WTC11 (cell line): ENCODE measurements around the gene DPP10. TPM values are rescaled to one million over a fixed set of nuclear protein-coding genes. Genes with fewer than 3 reads are reported as not detected.

ENCODE experiments used
- ATAC-seq: fragments of 200-7000 bp; cut with Tn5 transposase; 2 replicates; pipeline ENCODE4 v1.10.0; 2021; ENCODE audit warnings: mild to moderate bottlenecking, moderate library complexity
- CTCF ChIA-PET: fragments of 300-600 bp; sonication (Branson Sonifier 250); formaldehyde crosslinking; loops from one replicate; lab custom pipeline; 2021; ENCODE audit warnings: antibody characterized with exemption; lab: Charles Lee
- POLR2A ChIA-PET: fragments of 350-600 bp; sonication (Branson Sonifier 250); formaldehyde crosslinking; loops from one replicate; lab custom pipeline; 2021; ENCODE audit warnings: antibody characterized with exemption; lab: Charles Lee
- DNase-seq: peaks from one replicate; pipeline ENCODE4 v3.0.0; 2021; ENCODE audit warnings: low spot score
- H3K27ac Mint-ChIP-seq: 2 replicates; pipeline ENCODE4 v1.8.0; 2021; ENCODE audit warnings: mixed read lengths
- H3K27me3 Mint-ChIP-seq: 2 replicates; pipeline ENCODE4 v1.8.0; 2021; ENCODE audit warnings: low read depth, mild to moderate bottlenecking, moderate library complexity, mixed read lengths
- H3K36me3 Mint-ChIP-seq: 2 replicates; pipeline ENCODE4 v1.8.0; 2021; ENCODE audit warnings: mixed read lengths
- H3K4me1 Mint-ChIP-seq: 2 replicates; pipeline ENCODE4 v1.8.0; 2022; ENCODE audit warnings: mixed read lengths
- H3K4me3 Mint-ChIP-seq: 2 replicates; pipeline ENCODE4 v1.8.0; 2021; ENCODE audit warnings: mild to moderate bottlenecking, moderate library complexity, mixed read lengths
- H3K9me3 Mint-ChIP-seq: 2 replicates; pipeline ENCODE4 v1.8.0; 2021; ENCODE audit warnings: mixed read lengths
- ATF1 ChIP-seq: sonication (generic); formaldehyde crosslinking; IDR thresholded peaks from 2 replicates; pipeline ENCODE4 v1.8.1; 2023; ENCODE audit warnings: mild to moderate bottlenecking, moderate library complexity, missing genetic modification reagents
- CREB1 ChIP-seq: sonication (generic); formaldehyde crosslinking; IDR thresholded peaks from 2 replicates; pipeline ENCODE4 v1.8.0; 2023; ENCODE audit warnings: mild to moderate bottlenecking, missing genetic modification reagents
- CREM ChIP-seq: sonication (generic); formaldehyde crosslinking; IDR thresholded peaks from 2 replicates; pipeline ENCODE4 v1.8.1; 2022; ENCODE audit warnings: mild to moderate bottlenecking, missing genetic modification reagents, moderate library complexity
- E2F4 ChIP-seq: sonication (generic); formaldehyde crosslinking; IDR thresholded peaks from 2 replicates; pipeline ENCODE4 v1.8.1; 2022; ENCODE audit warnings: low read depth, mild to moderate bottlenecking, moderate library complexity, missing genetic modification reagents, borderline replicate concordance
- ERG ChIP-seq: fragments of 250-450 bp; sonication (Bioruptor Pico); IDR thresholded peaks from 2 replicates; pipeline ENCODE4 v1.8.0; 2021; ENCODE audit warnings: mild to moderate bottlenecking
- HMGA2 ChIP-seq: fragments of 250-450 bp; sonication (Bioruptor Pico); IDR thresholded peaks from 2 replicates; pipeline ENCODE4 v1.4.0; 2021; ENCODE audit warnings: mild to moderate bottlenecking, moderate library complexity
- KAT7 ChIP-seq: sonication (generic); formaldehyde crosslinking; IDR thresholded peaks from 2 replicates; pipeline ENCODE4 v1.8.1; 2023; ENCODE audit warnings: missing genetic modification reagents, mild to moderate bottlenecking, borderline replicate concordance
- OVOL2 ChIP-seq: fragments of 250-450 bp; sonication (Bioruptor Pico); IDR thresholded peaks from 2 replicates; pipeline ENCODE4 v1.9.0; 2021; ENCODE audit warnings: mild to moderate bottlenecking, borderline replicate concordance
- PRDM15 ChIP-seq: sonication (generic); formaldehyde crosslinking; IDR thresholded peaks from 2 replicates; pipeline ENCODE4 v1.8.0; 2022; ENCODE audit warnings: missing genetic modification reagents
- SMAD3 ChIP-seq: sonication (generic); formaldehyde crosslinking; IDR thresholded peaks from 2 replicates; pipeline ENCODE4 v1.8.0; 2022; ENCODE audit warnings: missing genetic modification reagents, mild to moderate bottlenecking, borderline replicate concordance
- SMAD4 ChIP-seq: sonication (generic); formaldehyde crosslinking; IDR thresholded peaks from 2 replicates; pipeline ENCODE4 v1.8.0; 2022; ENCODE audit warnings: mild to moderate bottlenecking, missing genetic modification reagents
- SP1 ChIP-seq: sonication (generic); formaldehyde crosslinking; conservative IDR thresholded peaks from 2 replicates; pipeline ENCODE4 v1.8.1; 2022; ENCODE audit warnings: missing genetic modification reagents
- USF2 ChIP-seq: sonication (generic); formaldehyde crosslinking; IDR thresholded peaks from 2 replicates; pipeline ENCODE4 v1.8.1; 2023; ENCODE audit warnings: mild to moderate bottlenecking, missing genetic modification reagents, moderate library complexity
- ZNF512 ChIP-seq: sonication (generic); formaldehyde crosslinking; IDR thresholded peaks from 2 replicates; pipeline ENCODE4 v1.8.1; 2022; ENCODE audit warnings: missing genetic modification reagents, borderline replicate concordance
- total RNA-seq: library from RNA; stranded (reverse); gene quantifications from 3 replicates; pipeline ENCODE4 v1.2.3, GENCODE V29; 2021
- TF ChIP-seq, protein P1 (sequence below): sonication (generic); formaldehyde crosslinking; IDR thresholded peaks from 2 replicates; pipeline ENCODE4 v1.8.0; 2023; ENCODE audit warnings: missing genetic modification reagents
- TF ChIP-seq, protein P2 (sequence below): sonication (generic); formaldehyde crosslinking; IDR thresholded peaks from 2 replicates; pipeline ENCODE4 v1.8.1; 2022; ENCODE audit warnings: mild to moderate bottlenecking, moderate library complexity, missing genetic modification reagents
- TF ChIP-seq, protein P3 (sequence below): sonication (generic); formaldehyde crosslinking; IDR thresholded peaks from 2 replicates; pipeline ENCODE4 v1.8.0; 2022; ENCODE audit warnings: mild to moderate bottlenecking, missing genetic modification reagents
- TF ChIP-seq, protein P4 (sequence below): sonication (generic); formaldehyde crosslinking; IDR thresholded peaks from 2 replicates; pipeline ENCODE4 v1.8.1; 2022; ENCODE audit warnings: low read depth, missing genetic modification reagents, borderline replicate concordance
- TF ChIP-seq, protein P5 (sequence below): sonication (generic); formaldehyde crosslinking; IDR thresholded peaks from 2 replicates; pipeline ENCODE4 v1.8.1; 2023; ENCODE audit warnings: mild to moderate bottlenecking, missing genetic modification reagents, moderate library complexity

DPP10 gene
- total RNA-seq, 1 experiment from 2014 or later = 4.0 TPM

GRCh38 chr2:115652652-115653051 lies 1210.2 kb downstream of the DPP10 start (continued):
- TF ChIP-seq CREM (CRISPR knock-in tag) (no peak), OVOL2 (CRISPR knock-in tag) (no peak), SMAD3 (CRISPR knock-in tag) (no peak), HMGA2 (CRISPR knock-in tag) (no peak)
- TF ChIP-seq, protein P1, sequence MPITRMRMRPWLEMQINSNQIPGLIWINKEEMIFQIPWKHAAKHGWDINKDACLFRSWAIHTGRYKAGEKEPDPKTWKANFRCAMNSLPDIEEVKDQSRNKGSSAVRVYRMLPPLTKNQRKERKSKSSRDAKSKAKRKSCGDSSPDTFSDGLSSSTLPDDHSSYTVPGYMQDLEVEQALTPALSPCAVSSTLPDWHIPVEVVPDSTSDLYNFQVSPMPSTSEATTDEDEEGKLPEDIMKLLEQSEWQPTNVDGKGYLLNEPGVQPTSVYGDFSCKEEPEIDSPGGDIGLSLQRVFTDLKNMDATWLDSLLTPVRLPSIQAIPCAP = no peak
- TF ChIP-seq, protein P2, sequence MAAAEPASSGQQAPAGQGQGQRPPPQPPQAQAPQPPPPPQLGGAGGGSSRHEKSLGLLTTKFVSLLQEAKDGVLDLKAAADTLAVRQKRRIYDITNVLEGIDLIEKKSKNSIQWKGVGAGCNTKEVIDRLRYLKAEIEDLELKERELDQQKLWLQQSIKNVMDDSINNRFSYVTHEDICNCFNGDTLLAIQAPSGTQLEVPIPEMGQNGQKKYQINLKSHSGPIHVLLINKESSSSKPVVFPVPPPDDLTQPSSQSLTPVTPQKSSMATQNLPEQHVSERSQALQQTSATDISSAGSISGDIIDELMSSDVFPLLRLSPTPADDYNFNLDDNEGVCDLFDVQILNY = no peak
- TF ChIP-seq, all 79 proteins: peak for 0

DNA sequence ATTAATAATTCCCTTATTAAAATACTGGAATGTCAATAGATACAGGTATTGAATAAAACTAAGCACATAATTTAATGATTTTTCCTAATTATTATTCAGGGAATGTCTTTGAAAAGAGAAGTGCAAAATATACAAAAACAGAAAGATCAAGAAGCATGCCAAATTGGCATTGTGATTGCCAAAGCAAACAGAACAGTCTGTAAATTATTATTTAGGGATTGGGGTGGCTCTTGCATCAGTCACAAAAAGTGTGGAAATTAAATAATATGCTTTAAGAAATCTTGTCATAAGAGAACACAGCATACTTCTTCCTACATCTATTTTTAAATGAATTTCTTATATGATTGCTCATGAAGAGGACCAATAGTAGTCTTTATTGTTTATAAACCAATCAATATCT lies 1211.9 kb downstream of the DPP10 start:
- no peak for DNase-seq
- H3K27ac Mint-ChIP-seq = no peak overlapping the region
- H3K4me1 Mint-ChIP-seq = peaks cover 5% of the 10 kb centered on the region
- ATAC-seq = no peak
- H3K4me3 Mint-ChIP-seq = no peak overlapping the region
- CTCF ChIA-PET = no interaction called here
- H3K9me3 Mint-ChIP-seq = no peaks in the 10 kb centered on the region
- H3K36me3 Mint-ChIP-seq = no peaks in the 10 kb centered on the region
- POLR2A ChIA-PET = no interaction called here
- H3K27me3 Mint-ChIP-seq = no peaks in the 10 kb centered on the region
- TF ChIP-seq ERG (CRISPR knock-in tag) = no peak
- TF ChIP-seq, protein P3, sequence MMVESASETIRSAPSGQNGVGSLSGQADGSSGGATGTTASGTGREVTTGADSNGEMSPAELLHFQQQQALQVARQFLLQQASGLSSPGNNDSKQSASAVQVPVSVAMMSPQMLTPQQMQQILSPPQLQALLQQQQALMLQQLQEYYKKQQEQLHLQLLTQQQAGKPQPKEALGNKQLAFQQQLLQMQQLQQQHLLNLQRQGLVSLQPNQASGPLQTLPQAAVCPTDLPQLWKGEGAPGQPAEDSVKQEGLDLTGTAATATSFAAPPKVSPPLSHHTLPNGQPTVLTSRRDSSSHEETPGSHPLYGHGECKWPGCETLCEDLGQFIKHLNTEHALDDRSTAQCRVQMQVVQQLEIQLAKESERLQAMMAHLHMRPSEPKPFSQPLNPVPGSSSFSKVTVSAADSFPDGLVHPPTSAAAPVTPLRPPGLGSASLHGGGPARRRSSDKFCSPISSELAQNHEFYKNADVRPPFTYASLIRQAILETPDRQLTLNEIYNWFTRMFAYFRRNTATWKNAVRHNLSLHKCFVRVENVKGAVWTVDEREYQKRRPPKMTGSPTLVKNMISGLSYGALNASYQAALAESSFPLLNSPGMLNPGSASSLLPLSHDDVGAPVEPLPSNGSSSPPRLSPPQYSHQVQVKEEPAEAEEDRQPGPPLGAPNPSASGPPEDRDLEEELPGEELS = no peak
- no peak for TF ChIP-seq SP1 (CRISPR knock-in tag)
- TF ChIP-seq ZNF512 = no peak
- TF ChIP-seq KAT7 = no peak
- TF ChIP-seq, protein P4, sequence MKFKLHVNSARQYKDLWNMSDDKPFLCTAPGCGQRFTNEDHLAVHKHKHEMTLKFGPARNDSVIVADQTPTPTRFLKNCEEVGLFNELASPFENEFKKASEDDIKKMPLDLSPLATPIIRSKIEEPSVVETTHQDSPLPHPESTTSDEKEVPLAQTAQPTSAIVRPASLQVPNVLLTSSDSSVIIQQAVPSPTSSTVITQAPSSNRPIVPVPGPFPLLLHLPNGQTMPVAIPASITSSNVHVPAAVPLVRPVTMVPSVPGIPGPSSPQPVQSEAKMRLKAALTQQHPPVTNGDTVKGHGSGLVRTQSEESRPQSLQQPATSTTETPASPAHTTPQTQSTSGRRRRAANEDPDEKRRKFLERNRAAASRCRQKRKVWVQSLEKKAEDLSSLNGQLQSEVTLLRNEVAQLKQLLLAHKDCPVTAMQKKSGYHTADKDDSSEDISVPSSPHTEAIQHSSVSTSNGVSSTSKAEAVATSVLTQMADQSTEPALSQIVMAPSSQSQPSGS (CRISPR knock-in tag) = no peak
- TF ChIP-seq PRDM15 (CRISPR knock-in tag) = no peak
- no peak for TF ChIP-seq USF2 (CRISPR knock-in tag)
- no peak for TF ChIP-seq ATF1 (CRISPR knock-in tag)
- no peak for TF ChIP-seq E2F4 (CRISPR knock-in tag)
- TF ChIP-seq, protein P5, sequence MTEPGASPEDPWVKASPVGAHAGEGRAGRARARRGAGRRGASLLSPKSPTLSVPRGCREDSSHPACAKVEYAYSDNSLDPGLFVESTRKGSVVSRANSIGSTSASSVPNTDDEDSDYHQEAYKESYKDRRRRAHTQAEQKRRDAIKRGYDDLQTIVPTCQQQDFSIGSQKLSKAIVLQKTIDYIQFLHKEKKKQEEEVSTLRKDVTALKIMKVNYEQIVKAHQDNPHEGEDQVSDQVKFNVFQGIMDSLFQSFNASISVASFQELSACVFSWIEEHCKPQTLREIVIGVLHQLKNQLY (CRISPR knock-in tag) = no peak
- TF ChIP-seq CREB1 (CRISPR knock-in tag) = no peak
- TF ChIP-seq SMAD4 (CRISPR knock-in tag) = no peak
